GM21360 (cell line): Measurements from ENCODE around the gene AGFG2.
"Not testable (repeated sequence)": the region's sequence is repeated elsewhere in the genome, so short reads cannot be mapped to it uniquely, and the experiment has no call there.

Experiments
- ATAC-seq: cut with Tn5 transposase; IDR thresholded peaks from one replicate; pipeline ENCODE4 v1.9.1; 2021; ENCODE audit warnings: mild to moderate bottlenecking, moderate library complexity; ENCODE audit not compliant: unreplicated experiment

The AGFG2 gene

GRCh38 chr7:100538654-100539435, at the start of gene AGFG2:
Gene AGFG2, plus strand, starts transcription at chr7:100539203. Its CDS starts 144 bp downstream, at chr7:100539347.
- peak; percentile 86 for ATAC-seq

DNA sequence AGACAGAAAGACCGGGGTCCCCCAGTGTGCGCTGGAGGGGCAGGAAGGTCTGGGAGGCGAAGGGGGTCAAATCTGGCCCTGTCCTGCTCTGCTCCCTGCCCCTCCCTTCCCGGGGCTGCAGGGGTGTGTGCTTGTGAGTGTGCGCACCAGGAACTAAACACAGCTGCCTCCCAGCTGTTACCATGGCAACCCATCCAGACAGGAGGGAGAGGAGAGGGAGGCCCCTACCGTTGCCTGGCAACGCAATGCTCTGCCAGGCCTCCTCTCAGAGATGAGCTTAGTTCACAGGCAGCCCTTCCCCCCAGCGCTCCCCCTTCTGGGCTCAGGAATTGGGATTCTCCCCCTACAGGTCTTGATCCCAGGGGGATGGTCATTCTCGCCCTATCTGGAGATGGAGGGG, 49.2 kb upstream of the AGFG2 start:
- ATAC-seq = no peak

- ATAC-seq = no peak
Observed at GRCh38 chr7:100490483-100491191, 48.4 kb upstream of the AGFG2 start.

- ATAC-seq = no peak
Observed at GRCh38 chr7:100491192-100491578, 47.8 kb upstream of the AGFG2 start.

GRCh38 chr7:100492738-100493475, 46.1 kb upstream of the AGFG2 start:
- ATAC-seq = no peak

- ATAC-seq = no peak
Observed at GRCh38 chr7:100493476-100494264, 45.3 kb upstream of the AGFG2 start.

- no peak for ATAC-seq
Observed at GRCh38 chr7:100496509-100496908, 42.5 kb upstream of the AGFG2 start.

GRCh38 chr7:100500743-100501142, 38.3 kb upstream of the AGFG2 start:
- not testable (repeated sequence) for ATAC-seq

GRCh38 chr7:100504031-100504430, 35.0 kb upstream of the AGFG2 start:
- ATAC-seq = not testable (repeated sequence)

DNA sequence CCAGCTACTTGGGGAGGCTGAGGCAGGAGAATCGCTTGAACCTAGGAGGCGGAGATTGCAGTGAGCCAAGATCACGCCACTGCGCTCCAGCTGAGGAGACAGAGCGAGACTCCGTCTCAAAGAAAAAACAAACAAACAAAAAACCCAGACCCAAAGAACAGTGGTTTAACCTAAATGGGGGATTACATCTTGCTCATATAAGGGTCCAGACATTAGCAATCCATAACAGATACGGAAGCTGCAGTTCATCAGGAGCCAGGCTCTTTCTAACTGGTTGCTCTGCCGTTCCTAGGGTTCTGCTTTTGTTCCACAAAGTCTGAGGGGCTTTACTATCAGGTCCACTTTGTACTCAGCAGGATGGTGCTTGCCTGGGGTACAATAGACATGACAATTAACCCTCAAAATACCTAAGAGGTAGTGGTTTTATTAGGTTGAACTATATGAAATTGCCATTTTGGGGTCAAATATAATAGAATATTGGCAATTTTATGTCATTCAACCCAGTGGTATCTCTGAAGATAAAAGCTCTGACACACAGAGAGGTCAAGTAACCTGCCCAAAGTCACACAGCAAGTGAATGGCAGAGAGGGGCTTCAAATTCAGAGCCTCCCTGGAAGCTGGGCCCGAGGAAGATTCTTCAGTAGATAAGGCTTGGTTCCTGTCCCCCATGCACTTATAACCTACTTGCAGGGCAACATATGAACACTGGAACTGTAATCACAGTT, 34.0 kb upstream of the AGFG2 start:
- ATAC-seq = no peak

GRCh38 chr7:100506356-100506923, 32.6 kb upstream of the AGFG2 start:
- no peak for ATAC-seq

DNA sequence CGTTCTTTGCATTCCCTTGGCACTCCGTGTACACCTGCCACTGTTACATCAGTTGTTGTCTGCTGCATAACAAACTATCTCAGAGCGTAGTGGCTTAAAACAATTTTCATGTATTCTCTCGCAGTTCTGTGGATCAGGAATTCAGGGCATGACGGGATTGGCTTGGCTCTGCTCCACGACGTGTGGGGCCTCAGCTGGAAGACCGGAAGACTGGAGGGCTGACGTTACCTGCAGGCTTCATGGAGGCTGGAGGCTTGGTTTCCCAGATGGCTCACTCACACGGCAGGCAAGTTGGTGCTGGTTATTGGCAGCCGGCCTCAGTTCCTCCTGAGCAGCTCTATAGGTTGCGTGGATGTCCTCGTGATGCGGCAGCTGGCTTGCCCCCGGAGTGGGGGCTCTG, 29.8 kb upstream of the AGFG2 start:
- ATAC-seq = no peak

- ATAC-seq = no peak
Observed at GRCh38 chr7:100510437-100511239, 28.4 kb upstream of the AGFG2 start.

- ATAC-seq = no peak
Observed at GRCh38 chr7:100513212-100513810, 25.7 kb upstream of the AGFG2 start.

DNA sequence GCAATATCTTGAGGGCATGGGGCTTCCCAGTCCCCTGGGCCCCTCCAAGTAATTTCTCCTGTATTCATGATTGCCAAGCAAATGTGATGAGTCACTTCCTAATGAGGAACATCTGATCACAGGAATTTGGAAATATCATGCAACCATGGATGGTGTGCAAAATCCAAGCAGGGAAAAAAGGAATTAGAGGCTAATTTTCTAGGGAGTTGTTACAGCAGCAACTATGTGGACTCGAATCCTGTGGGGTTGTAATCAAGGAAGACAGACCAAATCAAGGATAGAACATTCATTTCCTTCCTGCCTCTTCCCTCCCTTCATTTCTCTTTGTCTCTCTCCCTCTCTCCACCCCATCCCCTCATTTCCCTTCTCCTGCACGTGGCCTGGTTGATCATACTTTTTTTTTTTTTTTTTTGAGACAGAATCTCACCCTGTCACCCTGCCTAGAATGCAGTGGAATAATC, 23.9 kb upstream of the AGFG2 start:
- ATAC-seq = no peak

GRCh38 chr7:100516135-100516812, 22.7 kb upstream of the AGFG2 start:
- ATAC-seq = no peak

DNA sequence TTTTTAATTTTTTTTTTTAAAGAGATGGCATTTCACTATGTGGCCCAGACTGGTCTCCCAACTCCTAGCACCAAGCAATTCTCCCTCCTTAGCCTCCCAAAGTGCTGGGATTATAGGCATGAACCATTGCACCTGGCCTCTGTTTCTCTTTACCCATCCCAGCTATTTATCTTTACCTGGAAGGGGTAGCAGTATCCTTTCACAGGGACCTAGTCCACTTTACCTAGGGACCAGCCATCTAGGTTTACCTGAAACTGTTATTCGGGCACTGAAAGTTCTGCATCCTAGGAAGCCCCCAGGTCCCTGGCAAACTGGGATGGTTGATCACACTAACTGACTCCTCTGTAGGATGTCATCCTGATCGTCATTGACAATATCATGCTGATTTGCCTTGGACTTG, 21.7 kb upstream of the AGFG2 start:
- no peak for ATAC-seq

- no peak for ATAC-seq
Observed at GRCh38 chr7:100519580-100519979, 19.4 kb upstream of the AGFG2 start.
